NCI-H2107 (cell line): Measurements from ENCODE around the gene SBK3.
"Not testable (repeated sequence)": the region's sequence is repeated elsewhere in the genome, so short reads cannot be mapped to it uniquely, and the experiment has no call there.

Source experiments
- DNase-seq: peaks from one replicate; lab custom pipeline; 2025; lab: John Stamatoyannopoulos, UW

Gene SBK3, protein sequence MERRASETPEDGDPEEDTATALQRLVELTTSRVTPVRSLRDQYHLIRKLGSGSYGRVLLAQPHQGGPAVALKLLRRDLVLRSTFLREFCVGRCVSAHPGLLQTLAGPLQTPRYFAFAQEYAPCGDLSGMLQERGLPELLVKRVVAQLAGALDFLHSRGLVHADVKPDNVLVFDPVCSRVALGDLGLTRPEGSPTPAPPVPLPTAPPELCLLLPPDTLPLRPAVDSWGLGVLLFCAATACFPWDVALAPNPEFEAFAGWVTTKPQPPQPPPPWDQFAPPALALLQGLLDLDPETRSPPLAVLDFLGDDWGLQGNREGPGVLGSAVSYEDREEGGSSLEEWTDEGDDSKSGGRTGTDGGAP

GRCh38 chr19:55545443-55545842 is at the start of gene SBK3:
Gene SBK3, minus strand, starts transcription at chr19:55545543. Its CDS starts 0 bp downstream, at chr19:55545543.
- DNase-seq = no peak

GRCh38 chr19:55593096-55593772 is 47.9 kb upstream of the SBK3 start:
- DNase-seq = no peak

GRCh38 chr19:55592391-55593090 is 47.2 kb upstream of the SBK3 start:
- no peak for DNase-seq

DNA sequence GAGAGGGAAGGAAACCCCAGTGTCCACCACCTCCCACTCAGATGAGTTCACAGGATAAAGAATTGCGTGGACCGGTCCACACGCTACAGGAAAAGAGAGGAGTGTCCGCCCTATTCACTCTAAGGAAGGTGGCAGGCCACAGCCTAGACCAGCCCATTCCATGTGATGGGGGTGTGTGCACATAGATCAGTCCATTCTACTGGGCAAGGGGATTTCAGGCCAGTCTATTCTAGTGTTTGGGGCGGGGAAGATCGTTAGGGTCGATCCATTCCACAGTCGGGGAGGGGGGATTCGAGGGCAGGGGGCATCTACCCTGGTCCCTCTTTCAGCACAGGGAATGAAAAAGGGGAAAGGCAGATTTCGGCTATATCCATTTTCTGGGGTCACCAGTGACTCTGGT is 46.2 kb upstream of the SBK3 start:
- no peak for DNase-seq

GRCh38 chr19:55590617-55591016 is 45.3 kb upstream of the SBK3 start:
- DNase-seq = no peak

DNA sequence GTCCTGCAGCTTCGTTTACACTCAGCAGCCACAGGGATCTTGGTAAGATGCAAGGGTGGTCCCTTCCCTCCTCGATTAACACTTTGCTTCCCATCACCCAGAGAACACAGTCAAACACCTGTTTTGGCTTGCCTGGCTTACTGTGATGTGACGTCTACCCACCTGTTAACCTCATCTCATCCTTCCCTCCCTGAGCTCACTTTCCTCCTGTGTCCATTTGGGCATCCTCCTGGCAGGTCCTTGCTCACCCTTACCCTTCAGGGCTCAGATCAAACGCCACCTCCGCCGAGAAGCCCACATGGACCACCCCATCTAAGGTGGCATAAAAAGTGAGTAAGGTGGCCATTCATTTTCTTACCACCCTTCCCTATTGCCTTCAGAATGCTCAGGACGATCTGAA is 44.8 kb upstream of the SBK3 start:
- no peak for DNase-seq

DNA sequence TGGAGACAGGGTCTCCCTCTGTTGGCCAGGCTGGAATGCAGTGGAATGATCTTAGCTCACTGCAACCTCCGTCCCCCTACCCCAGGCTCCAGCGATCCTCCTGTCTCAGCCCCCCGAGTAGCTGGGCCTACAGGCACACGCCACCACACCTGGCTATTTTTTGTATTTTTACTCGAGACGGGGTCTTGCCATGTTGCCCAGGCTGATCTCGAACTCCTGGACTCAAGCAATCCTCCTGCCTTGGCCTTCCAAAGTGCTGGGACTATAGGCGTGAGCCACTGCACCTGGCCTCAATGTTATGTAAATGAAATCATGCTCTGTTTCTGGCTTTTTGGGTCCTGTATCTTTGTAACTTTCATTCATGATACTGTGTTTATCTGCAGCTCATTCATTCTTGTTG is 43.4 kb upstream of the SBK3 start:
- DNase-seq = no peak

- peak; percentile 90 for DNase-seq
Measured at GRCh38 chr19:55586976-55587668, 41.8 kb upstream of the SBK3 start.

DNA sequence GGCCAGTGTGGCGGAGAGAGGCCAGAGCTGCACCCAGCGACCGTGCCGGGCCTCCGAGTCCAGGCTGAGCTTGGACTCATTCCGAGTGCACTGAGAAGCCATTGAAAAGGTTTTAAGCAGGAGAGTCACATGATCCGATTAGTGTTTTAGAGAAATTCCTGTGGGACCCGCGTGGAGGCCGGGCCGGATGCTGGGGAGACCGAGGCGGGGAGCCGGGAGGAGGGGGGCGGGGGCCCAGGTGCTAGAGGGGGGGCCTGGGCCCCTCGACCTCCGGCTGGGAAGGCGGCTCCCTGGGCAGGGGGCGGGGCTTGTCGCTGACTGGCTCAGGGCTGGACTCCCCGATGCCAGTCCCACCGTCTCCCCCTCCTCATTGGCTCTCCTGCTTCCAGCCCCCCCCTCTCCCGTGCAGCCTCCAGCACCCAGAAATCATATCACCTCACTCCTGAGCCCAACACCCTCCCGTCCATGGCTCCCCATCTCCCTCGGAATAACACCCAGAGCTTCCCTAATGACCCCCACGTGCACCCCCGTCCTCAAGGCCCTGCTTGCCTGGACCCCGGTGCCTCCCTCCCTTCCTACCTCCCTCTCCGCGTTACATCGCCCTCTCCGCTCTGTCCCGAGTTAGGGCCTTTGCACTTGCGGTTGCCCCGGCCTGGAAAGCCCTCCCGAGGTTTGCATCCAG is 40.5 kb upstream of the SBK3 start:
- peak; percentile 63 for DNase-seq

GRCh38 chr19:55584871-55585270 is 39.5 kb upstream of the SBK3 start:
- DNase-seq = no peak

GRCh38 chr19:55583897-55584296 is 38.6 kb upstream of the SBK3 start:
- not testable (repeated sequence) for DNase-seq

DNA sequence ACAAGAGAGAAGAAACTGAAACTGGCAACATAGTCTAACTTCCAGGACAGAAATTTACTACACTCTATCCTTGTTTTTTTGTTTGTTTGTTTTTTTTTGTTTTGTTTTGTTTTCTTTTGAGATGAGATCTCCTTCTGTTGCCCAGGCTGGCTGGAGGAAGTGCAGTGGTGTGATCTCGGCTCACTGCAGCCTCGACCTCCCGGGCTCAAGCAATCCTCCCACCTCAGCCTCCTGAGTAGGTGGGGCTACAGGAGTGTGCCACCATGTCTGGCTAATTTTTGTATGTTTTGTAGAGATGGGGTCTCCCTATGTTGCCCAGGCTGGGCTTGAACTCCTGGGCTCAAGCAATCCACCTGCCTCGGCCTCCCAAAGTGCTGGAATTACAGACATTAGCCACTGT is 36.9 kb upstream of the SBK3 start:
- not testable (repeated sequence) for DNase-seq

DNA sequence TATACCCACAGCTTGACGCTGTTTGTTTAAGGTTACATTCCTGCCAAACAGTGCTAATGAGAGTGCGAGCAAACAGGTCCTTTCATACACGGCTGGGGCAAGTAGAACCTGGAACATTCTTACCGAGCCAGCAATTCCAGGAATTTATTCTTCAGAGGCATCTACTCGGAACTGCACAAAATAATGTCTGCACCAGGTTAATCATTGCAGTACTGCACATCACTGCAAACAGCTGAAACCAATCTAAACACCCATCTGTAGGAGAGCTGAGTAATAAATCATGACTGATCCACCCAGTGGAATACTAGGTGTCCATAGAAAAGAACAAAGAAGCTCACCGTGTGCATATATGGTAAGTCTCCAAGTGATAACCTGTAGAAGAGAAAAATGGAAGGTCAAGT is 36.5 kb upstream of the SBK3 start:
- DNase-seq = no peak

GRCh38 chr19:55581145-55581822 is 35.9 kb upstream of the SBK3 start:
- no peak for DNase-seq

- DNase-seq = peak; percentile 52
Measured at GRCh38 chr19:55580628-55581144, 35.3 kb upstream of the SBK3 start, which contains the start of gene ZNF579. Gene ZNF579, minus strand, starts transcription at chr19:55580848. Its CDS starts 1,209 bp downstream, at chr19:55579639.

DNA sequence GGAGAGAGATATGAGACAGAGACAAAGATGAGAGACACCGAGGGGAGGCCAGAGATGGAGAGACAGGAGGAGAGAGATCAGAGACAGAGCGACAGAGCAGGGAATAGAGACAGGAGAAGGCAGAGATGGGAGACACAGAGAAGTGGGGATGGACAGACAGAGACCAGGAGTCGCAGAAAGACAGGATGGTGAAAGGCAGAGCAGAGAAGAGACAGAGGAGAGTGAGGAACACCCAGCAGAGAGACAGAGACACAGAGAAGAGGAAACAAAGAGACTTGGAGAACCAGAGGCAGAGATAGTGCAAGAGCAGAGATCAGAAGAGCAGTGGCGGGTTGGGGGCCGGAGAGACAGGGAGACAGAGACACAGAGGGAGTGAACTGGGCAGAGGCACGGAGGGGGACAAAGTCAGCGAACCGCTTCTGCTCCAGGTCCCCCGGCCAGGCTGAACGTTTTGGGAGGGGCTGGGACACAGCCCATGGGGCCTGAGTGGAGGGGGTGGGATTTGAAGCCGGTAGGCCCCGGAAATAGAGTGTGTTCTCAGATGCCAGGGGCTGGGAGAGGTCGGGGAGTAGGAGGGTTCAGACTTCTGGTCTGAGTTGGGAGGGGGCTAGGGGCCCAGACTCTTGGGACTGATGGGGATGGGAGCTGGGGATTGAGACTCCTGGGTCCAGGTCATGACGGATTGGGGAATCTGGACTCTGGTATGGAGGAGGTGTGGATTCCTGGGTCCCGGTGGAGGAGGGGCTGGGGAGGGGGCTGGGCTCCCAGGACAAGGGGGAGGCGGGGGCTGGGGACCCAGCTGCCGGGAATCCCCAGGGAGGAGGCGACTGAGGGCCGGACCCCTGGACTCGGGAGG is 34.7 kb upstream of the SBK3 start:
- no peak for DNase-seq

DNA sequence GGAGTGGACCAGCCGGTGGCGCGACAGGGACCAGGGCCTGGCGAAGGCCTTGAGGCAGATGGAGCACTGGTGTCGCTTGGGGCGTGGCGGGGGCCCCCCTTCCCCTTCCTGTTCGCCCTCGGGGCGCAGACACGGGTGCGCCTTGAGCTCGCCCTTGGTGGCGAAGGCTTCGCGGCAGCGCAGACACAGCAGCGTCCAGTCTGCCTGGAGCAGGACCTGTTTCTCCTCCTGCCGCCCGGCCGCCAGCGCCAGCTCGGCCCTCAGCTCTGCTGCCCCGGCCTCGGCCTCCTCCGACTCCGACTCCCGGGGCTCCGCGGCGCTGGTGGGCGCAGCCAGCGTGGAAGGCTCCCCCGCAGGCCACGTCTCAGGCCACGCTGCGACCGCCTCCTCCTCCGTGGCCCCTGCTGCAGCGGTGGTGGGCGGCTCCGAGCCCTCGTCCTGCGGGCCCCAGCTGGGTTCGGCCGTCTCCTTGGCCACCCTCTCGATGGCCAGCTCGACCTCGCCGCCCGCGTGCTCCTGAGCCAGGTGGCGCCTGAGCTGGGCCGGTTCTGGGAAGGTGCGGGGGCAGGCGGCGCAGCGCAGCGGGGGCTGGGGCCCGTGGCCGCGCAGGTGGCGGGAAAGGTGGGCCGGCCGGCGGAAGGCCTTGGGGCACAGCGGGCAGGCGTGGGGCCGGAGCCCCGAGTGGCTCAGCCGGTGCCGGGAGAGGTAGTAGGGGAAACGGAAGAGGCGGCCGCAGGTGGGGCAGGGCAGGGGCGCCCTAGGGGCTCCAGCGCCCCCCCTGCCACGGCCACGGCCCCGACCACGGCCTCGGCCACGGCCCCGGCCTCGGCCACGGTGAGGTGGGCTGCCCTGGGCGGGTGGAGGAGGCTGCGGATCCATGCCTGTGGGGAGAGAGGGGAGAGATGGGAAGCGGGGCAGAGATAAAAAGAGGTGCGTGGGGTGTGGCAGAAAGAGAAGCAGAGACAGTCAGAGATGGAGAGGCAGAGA is 33.7 kb upstream of the SBK3 start:
- DNase-seq = no peak

- no peak for DNase-seq
Measured at GRCh38 chr19:55578031-55578760, 32.9 kb upstream of the SBK3 start.
